Neural crest cell (in vitro differentiated cells): ENCODE results near the gene TSPYL4. TPM values are rescaled to one million over a fixed set of nuclear protein-coding genes. Genes with fewer than 3 reads are reported as not detected.

Experiments used
- DNase-seq: peaks from one replicate; pipeline ENCODE4 v3.0.0; 2021; ENCODE audit warnings: low read depth, mixed read lengths, low spot score
- H3K27ac Mint-ChIP-seq: one replicate; pipeline ENCODE4 v1.8.0; 2021; ENCODE audit warnings: mild to moderate bottlenecking, mixed read lengths; ENCODE audit not compliant: unreplicated experiment
- H3K27me3 Mint-ChIP-seq: 2 replicates; pipeline ENCODE4 v1.8.0; 2021; ENCODE audit warnings: low read depth, mild to moderate bottlenecking, mixed read lengths
- H3K36me3 Mint-ChIP-seq: 2 replicates; pipeline ENCODE4 v1.8.0; 2021; ENCODE audit warnings: low read depth, mild to moderate bottlenecking, mixed read lengths
- H3K4me1 Mint-ChIP-seq: 2 replicates; pipeline ENCODE4 v1.8.0; 2021; ENCODE audit warnings: mixed read lengths
- H3K4me3 Mint-ChIP-seq: one replicate; pipeline ENCODE4 v1.8.0; 2021; ENCODE audit warnings: mild to moderate bottlenecking, mixed read lengths
- H3K9me3 Mint-ChIP-seq: 2 replicates; pipeline ENCODE4 v1.8.0; 2021; ENCODE audit warnings: mixed read lengths
- CTCF ChIP-seq: fragments of 200-600 bp; sonication (generic); conservative IDR thresholded peaks from 2 replicates; pipeline ENCODE4 v1.5.0; 2021; ENCODE audit warnings: antibody characterized with exemption, mild to moderate bottlenecking
- total RNA-seq: library from RNA; stranded (reverse); gene quantifications from 2 replicates; pipeline ENCODE4 v1.2.1, GENCODE V29; 2021

The TSPYL4 gene
- total RNA-seq, 1 donor from 2014 or later, result 55.0 TPM

- Mint-ChIP-seq H3K27me3 (no peaks in the 10 kb centered on the region), H3K4me3 (no peak overlapping the region), H3K9me3 (peaks cover 13% of the 10 kb centered on the region), H3K4me1 (peaks cover 3% of the 10 kb centered on the region), H3K27ac (no peak overlapping the region), H3K36me3 (peaks cover 37% of the 10 kb centered on the region)
- no peak for TF ChIP-seq CTCF
- DNase-seq, result no peak
Measured at GRCh38 chr6:116258520-116258919, 4.6 kb upstream of the TSPYL4 start.

- H3K9me3 Mint-ChIP-seq, result peaks cover 5% of the 10 kb centered on the region
- peaks cover 25% of the 10 kb centered on the region for H3K36me3 Mint-ChIP-seq
- H3K4me1 Mint-ChIP-seq, result peaks cover 12% of the 10 kb centered on the region
- no peaks in the 10 kb centered on the region for H3K27me3 Mint-ChIP-seq
- DNase-seq, result no peak
- H3K4me3 Mint-ChIP-seq, result no peak overlapping the region
- no peak for TF ChIP-seq CTCF
- no peak overlapping the region for H3K27ac Mint-ChIP-seq
Measured at GRCh38 chr6:116256694-116257093, 2.8 kb upstream of the TSPYL4 start.

GRCh38 chr6:116255246-116255800, 1.4 kb upstream of the TSPYL4 start:
- no peaks in the 10 kb centered on the region for H3K9me3 Mint-ChIP-seq
- peaks cover 24% of the 10 kb centered on the region for H3K4me1 Mint-ChIP-seq
- TF ChIP-seq CTCF, result no peak
- H3K27me3 Mint-ChIP-seq, result no peaks in the 10 kb centered on the region
- DNase-seq, result no peak
- H3K36me3 Mint-ChIP-seq, result peaks cover 17% of the 10 kb centered on the region
- H3K4me3 Mint-ChIP-seq, result no peak overlapping the region
- no peak overlapping the region for H3K27ac Mint-ChIP-seq

- no peak overlapping the region for H3K4me3 Mint-ChIP-seq
- peaks cover 31% of the 10 kb centered on the region for H3K4me1 Mint-ChIP-seq
Measured at GRCh38 chr6:116254297-116255056, 602 bp upstream of the TSPYL4 start.

DNA sequence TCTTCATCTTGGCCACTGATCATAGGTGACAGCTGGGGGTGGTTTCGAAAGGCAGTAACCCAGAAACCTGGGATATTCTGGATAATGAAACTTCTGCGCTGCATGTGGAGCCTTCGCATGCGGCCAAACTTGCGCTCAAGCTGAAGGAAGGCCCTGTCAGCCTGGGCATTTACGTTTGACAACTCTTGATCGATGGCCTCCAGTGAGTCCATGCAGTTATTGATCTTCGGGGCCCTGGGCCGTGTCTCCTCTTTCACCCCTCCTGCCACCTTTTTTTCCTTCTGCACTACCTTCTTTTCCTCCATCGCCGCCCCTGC, 729 bp downstream of the TSPYL4 start:
- no peaks in the 10 kb centered on the region for H3K9me3 Mint-ChIP-seq
- H3K4me1 Mint-ChIP-seq, result peaks cover 39% of the 10 kb centered on the region
- H3K36me3 Mint-ChIP-seq, result peaks cover 9% of the 10 kb centered on the region
- H3K4me3 Mint-ChIP-seq, result no peak overlapping the region
- TF ChIP-seq CTCF, result no peak
- H3K27ac Mint-ChIP-seq, result no peak overlapping the region
- DNase-seq, result no peak
- no peaks in the 10 kb centered on the region for H3K27me3 Mint-ChIP-seq

More at GRCh38 chr6:116254297-116255056, 602 bp upstream of the TSPYL4 start:
- H3K27ac Mint-ChIP-seq, result no peak overlapping the region
- H3K9me3 Mint-ChIP-seq, result no peaks in the 10 kb centered on the region
- TF ChIP-seq CTCF, result no peak
- no peaks in the 10 kb centered on the region for H3K27me3 Mint-ChIP-seq
- H3K36me3 Mint-ChIP-seq, result peaks cover 9% of the 10 kb centered on the region
- DNase-seq, result no peak
